ENCODE data around the gene ZNF319.
A peak's percentile ranks its signal among the peaks of the same experiment; 100 is the strongest.
"Not testable (repeated sequence)": the region's sequence is repeated elsewhere in the genome, so short reads cannot be mapped to it uniquely, and the experiment has no call there.

Gene ZNF319

DNA sequence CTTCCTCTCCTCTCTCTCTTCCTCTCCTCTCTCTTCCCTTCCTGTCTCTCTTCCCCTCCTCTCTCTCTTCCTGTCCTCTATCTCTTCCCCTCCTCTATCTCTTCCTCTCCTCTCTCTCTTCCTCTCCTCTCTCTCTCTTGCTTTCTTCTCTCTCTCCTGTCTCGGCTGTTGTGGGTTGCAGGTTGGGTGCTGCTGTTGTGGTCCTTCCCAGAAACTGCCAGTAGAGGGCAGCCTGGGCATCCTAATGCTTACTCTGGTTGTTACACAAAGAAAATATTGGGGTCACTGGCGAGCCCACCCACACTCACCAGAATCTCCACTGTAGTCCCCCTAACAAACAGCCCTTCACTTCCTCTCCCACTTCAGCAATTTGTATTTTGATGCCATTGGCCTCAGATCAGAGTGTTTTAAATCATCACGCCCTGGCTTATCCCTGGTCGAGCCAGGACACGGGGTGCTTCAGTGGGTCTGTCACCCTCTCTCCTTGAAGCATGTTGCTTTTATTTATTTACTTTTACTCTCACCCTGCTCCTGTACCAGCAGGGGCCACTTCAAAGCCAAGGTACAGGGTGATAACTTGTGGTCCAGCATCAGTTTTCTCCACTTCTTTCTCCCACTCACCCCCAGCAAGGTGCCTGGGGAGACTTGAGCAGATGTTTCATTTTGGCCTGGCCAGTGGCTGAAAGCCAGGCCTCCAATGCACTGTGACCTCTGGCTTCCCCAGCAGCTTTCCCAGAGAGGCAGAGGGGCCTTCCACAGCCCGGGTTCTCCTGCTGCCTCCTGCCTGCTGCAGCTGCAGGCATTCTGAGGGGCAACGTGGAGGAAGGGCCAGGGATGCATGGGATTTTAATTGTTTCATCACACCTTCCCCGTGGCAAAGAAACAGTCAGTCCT is 20.4 kb upstream of the ZNF319 start:
- peak; percentile 28 for DNase-seq

DNA sequence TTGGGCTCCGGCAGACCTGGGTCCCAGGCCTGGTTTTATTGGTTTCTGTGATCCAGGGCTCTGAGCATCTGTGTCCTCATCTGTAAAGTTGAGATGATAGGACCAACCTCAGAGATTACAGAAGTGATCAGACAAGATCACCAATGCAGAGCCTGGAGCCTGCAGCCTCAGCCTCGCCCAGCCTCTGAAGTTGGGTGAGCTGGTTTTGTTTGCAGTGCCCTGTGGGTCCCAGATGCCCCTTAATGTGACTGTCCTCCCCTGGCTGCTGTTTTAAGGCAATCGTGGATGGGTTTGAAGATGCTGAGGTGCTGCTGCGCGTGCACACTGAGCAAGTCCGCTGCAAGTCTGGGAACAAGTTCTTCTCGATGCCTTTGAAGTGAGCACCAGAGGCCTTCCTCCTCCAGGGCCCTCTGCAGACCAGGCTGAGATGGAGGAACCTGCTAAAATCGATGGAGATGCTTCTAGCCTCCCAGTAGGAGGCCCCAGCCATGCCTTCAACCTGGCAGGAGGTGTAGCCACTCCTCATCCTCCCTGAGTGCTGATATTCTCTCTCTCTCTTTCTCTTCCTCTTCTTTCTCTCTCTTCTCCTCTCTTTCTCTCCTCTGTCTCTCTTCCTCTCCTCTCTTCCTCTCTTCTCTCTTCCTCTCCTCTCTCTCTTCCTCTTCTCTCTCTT is 19.5 kb upstream of the ZNF319 start:
- no peak for DNase-seq

DNA sequence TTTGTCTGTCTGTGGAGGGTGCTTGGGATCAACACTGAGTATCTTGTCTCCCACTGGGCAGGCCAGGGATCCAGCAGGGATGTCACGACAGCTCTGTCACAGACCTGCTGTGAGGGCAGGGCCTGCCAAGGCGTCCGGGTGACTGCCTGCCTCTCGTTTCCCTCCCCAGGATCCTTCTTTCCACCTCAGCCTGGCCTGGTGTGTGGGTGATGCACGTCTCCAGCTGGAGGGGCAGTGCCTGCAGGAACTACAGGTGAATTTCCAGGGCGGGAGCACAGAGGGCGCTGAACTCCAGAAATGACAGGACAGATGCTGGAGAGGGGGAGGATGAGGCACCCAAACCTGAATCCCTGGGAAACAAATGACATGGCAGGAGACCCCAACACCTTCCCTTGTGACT is 18.3 kb upstream of the ZNF319 start:
- DNase-seq = no peak

- no peak for DNase-seq
These were observed 16.5 kb upstream of the ZNF319 start for GRCh38 chr16:58016840-58017446.

DNA sequence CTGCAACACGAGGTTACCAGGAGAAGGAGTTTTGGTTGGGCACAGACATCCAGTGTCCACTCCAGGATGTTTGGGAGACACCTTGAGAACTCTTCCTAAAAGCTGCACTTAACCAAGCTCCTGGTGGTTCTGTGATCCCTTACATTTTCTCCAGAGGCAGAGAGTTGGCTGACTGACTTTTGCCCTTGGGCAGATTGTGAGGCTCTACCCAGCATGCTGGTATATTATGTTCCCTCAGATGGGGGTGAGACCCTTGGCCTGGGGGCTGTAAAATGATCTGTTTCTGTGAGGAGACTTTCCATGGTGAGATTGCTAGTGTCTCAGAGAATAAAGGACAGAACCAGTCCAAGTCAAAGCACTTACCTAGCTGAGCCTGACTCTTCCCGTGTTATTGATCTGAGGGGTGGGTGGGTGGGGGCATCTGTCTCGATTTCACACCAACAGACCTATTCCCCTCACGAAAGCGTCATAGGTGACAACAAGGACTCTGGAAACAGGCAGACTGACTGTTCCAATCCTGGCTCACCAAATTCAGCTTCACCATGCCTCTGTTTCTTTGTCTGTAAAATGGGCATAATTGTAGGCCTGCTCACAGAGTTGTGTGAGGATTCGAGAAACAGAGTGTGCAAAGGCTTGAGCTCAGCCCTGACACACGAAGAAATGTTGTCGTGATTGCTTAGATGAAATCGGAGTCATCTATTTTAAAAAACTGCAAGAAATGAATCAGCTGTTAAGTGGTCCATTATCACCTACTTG is 12.9 kb upstream of the ZNF319 start:
- DNase-seq = no peak

DNA sequence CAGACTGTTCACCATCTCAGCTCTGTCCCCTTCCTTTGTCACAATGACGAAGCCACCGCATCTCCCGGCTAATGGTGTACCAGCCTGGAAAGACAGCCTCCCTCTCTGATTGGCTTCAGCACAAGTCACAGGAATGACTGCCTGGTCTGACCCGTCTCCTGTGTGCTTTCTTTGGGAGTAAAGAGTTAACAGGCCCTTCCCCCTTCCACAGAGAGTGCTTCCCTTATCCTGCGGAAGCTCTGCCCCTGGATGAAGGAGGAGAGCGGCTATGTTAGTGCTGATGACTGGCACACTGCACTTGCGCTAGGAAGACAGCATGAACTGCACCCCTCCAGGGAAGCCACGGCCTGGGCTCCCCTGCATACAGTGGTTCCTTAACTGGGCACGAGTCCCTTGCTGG is 12.0 kb upstream of the ZNF319 start:
- no peak for DNase-seq

GRCh38 chr16:58011652-58012051 is 11.2 kb upstream of the ZNF319 start:
- no peak for DNase-seq

GRCh38 chr16:58010886-58011285 is 10.4 kb upstream of the ZNF319 start:
- DNase-seq = no peak

GRCh38 chr16:58009856-58010416 is 9.5 kb upstream of the ZNF319 start:
- no peak for DNase-seq

DNA sequence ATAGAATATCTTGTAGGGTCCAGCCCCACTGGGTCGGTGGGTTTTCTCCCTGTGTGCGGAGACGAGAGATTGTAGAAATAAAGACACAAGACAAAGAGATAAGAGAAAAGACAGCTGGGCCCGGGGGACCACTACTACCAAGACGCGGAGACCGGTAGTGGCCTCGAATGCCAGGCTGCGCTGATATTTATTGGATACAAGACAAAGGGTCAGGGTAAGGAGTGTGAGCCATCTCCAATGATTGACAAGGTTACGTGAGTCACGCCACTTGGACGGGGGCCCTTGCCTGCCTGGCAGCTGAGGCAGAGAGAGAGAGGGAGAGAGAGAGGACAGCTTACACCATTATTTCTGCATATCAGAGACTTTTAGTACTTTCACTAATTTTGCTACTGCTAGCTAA is 4.3 kb upstream of the ZNF319 start:
- DNase-seq = not testable (repeated sequence)

DNA sequence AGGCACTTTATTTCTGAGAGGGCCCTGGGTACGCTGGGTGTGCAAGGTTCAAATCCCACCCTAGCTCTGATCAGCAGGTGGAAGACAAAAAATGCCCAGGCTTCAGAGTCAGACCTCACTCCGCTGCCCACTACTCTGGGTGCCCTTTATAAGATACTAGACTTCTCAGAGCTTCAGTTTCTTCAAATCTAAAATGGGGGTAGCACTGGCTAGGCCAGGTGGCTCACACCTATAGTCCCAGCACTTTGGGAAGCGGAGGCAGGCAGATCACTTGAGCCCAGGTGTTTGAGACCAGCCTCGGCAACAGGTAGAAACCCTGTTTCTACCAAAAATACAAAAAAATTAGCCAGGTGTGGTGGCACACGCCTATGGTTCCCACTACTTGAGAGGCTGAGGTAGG is 2.5 kb upstream of the ZNF319 start:
- DNase-seq = no peak

DNA sequence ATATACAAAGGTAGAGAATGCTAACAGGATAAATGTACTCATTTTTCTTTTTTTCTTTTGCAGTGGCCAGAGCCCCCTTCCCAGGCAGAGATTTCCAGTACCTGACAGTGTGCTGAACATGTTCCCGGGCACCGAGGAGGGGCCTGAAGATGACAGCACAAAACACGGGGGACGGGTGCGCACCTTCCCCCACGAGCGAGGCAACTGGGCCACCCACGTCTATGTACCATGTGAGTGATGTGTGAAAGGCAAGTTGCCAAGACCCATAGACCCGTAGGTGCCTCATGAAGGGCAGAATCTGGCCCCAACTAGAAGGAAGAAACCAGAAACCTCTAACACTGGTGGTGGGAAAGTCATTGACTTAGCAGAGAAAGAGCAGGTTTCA is 1.9 kb upstream of the ZNF319 start:
- DNase-seq = no peak

- no peak for DNase-seq
These were observed 1.4 kb upstream of the ZNF319 start for GRCh38 chr16:58001781-58002415.

DNA sequence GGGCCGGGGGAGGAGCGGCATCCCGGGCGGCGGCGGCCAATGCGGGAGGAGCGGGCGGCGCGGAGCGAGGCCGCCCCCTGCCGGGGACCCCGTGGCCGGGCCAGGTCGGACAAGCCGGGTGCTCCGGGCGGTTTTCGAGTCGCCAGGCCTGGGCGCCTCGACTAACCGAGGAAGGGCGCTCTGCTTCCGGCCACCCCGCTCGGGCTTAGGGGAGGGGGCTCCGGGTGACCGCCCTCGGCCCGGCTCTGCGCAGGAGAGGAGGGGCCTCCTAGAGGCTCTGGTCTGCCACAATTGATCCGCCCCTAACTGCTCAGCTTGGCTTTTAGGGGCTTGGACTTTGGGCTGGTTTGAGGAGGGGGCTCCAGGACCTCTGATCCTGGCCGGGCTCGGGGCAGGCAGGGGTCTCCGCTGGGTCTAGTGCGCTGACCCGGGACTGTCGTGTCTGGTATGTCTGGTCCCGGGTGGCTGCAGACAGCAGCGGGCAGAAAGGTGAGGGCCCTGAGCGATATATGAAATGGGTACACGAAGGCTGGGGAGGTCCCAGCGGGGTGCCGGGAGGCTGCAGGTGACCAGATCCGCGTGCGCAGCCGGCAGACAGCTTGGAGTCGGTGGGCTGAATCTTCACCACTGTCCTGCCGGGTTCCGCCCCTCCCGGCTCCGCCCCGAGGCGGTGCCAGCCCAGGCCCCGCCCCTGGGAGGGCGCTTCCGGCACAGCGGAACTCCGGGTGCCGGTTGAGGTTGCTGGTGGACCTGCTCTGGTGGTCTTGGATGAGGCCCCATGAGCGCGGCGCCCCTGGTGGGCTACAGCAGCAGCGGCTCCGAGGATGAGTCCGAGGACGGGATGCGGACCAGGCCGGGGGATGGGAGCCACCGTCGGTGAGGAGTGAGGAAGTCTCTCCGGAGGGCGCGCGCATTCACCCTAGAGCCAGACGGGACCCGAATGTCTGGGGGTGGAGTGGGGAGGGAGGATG is 519 bp upstream of the ZNF319 start, which contains the start of gene USB1:
Gene USB1, plus strand, starts transcription at position 702 of the 971 bp plus-strand sequence. Its CDS starts 77 bp downstream, at position 779.
- DNase-seq = peak; percentile 80

- DNase-seq = no peak
These were observed 1.0 kb downstream of the ZNF319 start for GRCh38 chr16:57999366-57999970.

DNA sequence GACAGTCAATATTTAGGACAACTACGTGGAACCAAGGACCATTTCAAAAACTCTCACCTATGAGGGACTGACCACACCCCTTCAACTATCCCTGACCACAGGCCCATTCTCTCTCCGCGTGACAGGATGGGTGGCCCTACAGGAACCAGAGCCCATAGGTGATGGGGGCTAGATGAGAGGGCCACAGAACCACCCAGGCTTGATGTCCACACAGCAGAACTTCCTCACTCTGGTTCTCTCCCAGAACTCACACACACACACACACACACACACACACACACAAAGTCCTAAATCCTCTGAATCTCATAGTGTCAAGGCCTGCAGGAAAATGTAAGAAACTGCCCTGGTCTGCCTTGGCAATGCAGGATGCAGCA is 1.5 kb downstream of the ZNF319 start:
- no peak for DNase-seq

- no peak for DNase-seq
These were observed 2.0 kb downstream of the ZNF319 start for GRCh38 chr16:57998486-57998885.

DNA sequence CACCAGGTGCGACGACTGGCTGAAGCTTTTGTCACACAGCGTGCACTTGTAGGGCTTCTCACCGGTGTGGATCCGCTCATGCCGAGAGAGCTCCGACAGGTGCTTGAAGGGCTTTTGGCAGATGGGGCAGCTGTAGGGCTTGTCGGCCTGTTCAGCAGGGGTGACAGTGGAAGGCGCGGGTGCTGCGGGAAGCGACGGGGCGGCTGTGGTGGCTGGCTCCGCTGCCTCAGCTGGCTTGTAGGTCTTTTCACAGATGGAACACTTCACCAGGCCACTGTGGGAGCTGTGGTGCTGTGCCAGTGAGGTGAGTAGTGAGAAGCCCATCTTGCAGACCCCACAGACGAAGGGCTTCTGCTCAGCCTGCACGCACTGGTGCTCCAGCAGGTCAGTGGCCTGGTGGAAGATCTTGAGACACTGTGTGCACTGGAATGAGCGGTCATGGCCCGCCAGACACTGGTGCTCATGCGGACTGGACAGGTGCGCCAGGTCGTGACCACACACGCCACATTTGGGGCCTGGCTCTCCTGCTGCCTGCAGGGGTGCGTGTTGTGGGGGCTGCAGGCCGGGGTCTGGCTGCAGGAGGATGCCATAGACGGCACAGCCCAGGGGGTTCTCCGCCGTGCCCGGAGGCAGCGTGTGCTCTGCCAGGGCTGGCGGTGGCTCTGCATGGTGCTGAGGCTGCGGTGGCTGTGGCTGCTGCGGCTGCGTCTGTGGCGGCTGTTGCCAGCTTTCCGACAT is 2.8 kb downstream of the ZNF319 start:
- DNase-seq = no peak

- no peak for DNase-seq
These were observed 3.3 kb downstream of the ZNF319 start for GRCh38 chr16:57997176-57997527.

Data from NCI-H1436 (cell line).